ENCODE results near the gene NCK2. TPM values are rescaled to one million over a fixed set of nuclear protein-coding genes. Genes with fewer than 3 reads are reported as not detected.

Gene NCK2
- total and polyA plus RNA-seq, 2 of the 4 experiments (the other 2 are of a cell fraction), result 15.8 to 22.2 TPM

DNA sequence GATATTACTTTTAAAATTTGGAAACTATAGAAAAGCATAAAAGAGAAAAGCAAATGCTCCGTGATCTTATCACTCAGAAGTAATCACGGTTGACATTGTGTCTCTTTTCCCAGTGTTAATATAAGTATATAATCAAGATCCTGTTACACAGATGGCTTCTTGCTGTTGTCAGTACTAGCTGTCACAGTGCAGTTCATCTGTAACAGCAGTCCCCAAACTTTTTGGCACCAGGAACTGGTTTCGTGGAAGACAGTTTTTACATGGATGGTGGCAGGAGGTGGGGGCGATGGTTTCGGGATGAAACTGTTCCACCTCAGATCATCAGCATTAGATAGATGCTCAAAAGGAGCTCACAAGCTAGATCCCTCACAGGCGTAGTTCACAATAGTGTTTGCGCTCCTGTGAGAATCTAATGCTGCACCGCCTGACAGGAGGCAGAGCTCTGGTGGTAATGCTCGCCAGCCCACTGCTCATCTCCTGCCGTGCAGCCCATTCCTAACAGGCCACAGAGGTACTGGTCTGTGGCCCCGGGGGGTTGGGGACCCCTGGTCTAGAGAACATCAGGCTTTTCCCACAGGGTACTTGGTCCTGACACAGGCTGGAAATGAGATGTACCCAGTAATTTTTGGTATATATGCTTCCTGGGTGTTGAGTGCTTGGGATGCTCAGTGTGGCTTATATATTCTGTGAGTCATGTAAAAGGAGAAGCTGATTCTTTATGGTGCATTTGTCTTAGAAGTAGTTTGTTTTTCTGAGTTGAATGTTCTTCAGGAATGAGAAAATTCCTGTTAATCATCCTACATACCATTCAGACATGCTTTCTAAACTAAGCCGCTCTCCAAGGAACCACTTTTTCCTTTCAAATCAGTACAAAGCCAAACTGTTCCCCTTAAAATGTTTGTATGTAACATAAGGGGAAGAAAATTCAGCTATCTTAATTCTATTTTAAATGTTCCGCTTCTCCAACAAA is 121.8 kb downstream of the NCK2 start:
- peak overlapping the region; percentile 40; the same call in 1 of the 2 replicates for H4K91ac ChIP-seq (ENCODE audit: insufficient read depth, low read depth, low read length)
- H3K79me1 ChIP-seq (ENCODE audit: low read depth in 1 of 2, low read length in 2 of 2), result peaks cover 24 to 70% of the 10 kb centered on the region in 2 experiments
- peak overlapping the region; percentile 63 for H2AK9ac ChIP-seq (replicated peaks; ENCODE audit: low read depth, low read length, poor library complexity)
- H3K9me1 ChIP-seq (ENCODE audit: insufficient read depth, low read length), result peaks cover 34% of the 10 kb centered on the region
- no peak overlapping the region for H3K4me3 ChIP-seq (ENCODE audit: insufficient read depth, low read depth, low read length)
- peak overlapping the region; percentile 69; the same call in 1 of the 3 replicates for H2BK15ac ChIP-seq (ENCODE audit: low read depth, low read length)
- peak overlapping the region; percentile 42 for H3K18ac ChIP-seq (ENCODE audit: low read depth, low read length)
- peak overlapping the region; percentile 37 for H2AK5ac ChIP-seq (ENCODE audit: low read depth, low read length)
- H2AFZ ChIP-seq (replicated peaks; ENCODE audit: low read length, poor library complexity), result peak overlapping the region; percentile 55
- H4K5ac ChIP-seq (ENCODE audit: low read depth, low read length), result peak overlapping the region; percentile 62; the same call in 1 of the 2 replicates
- peaks cover 18% of the 10 kb centered on the region for H4K20me1 ChIP-seq (ENCODE audit: insufficient read depth, low read length)
- H3K23ac ChIP-seq (ENCODE audit: low read depth, low read length), result peak overlapping the region; percentile 81
- H2BK20ac ChIP-seq (ENCODE audit: low read depth, low read length), result peak overlapping the region; percentile 89
- in situ Hi-C loops (cut with MboI; ENCODE audit: low sequenced_read_pairs), result no loop called here
- peaks cover 19% of the 10 kb centered on the region for H3K4me1 ChIP-seq (ENCODE audit: control insufficient read depth, insufficient read depth, low read length)
- peak; percentile 89 for ATAC-seq (ENCODE audit: low read depth)
- H3K9me3 ChIP-seq (ENCODE audit: control insufficient read depth, insufficient read depth, low read length), result no peaks in the 10 kb centered on the region
- H3K27me3 ChIP-seq (ENCODE audit: control insufficient read depth, insufficient read depth, low read length), result no peaks in the 10 kb centered on the region
- peak overlapping the region; percentile 90 for H3K4ac ChIP-seq (ENCODE audit: low read depth, low read length)
- DNase-seq, result peak; percentile 80
- peak overlapping the region in 1 of 2 experiments; percentile 68; a peak in 1 of 4 replicates for H4K8ac ChIP-seq (ENCODE audit: low read depth in 2 of 2, low read length in 2 of 2)
- TF ChIP-seq BHLHE40 (IDR thresholded peaks at IDR 0.05; ENCODE audit: low read depth, low read length) (no peak), FOS (IDR thresholded peaks at IDR 0.05; ENCODE audit: low read depth, low read length) (no peak), MXI1 (IDR thresholded peaks at IDR 0.05; ENCODE audit: borderline replicate concordance, low read depth, low read length) (no peak), SMC3 (IDR thresholded peaks at IDR 0.05; ENCODE audit: low read depth, low read length) (no peak), RCOR1 (IDR thresholded peaks at IDR 0.05; ENCODE audit: insufficient replicate concordance, low read length) (no peak), NFE2L2 (IDR thresholded peaks at IDR 0.05; ENCODE audit: low read depth, low read length) (no peak), CHD1 (IDR thresholded peaks at IDR 0.05; ENCODE audit: low read depth, low read length) (no peak), MAFK (IDR thresholded peaks at IDR 0.05; ENCODE audit: low read depth, low read length) (no peak), RFX5 (IDR thresholded peaks at IDR 0.05; ENCODE audit: low read depth, low read length) (no peak), CEBPB (IDR thresholded peaks at IDR 0.05; ENCODE audit: low read depth, low read length) (no peak)
- TF ChIP-seq, protein P1, sequence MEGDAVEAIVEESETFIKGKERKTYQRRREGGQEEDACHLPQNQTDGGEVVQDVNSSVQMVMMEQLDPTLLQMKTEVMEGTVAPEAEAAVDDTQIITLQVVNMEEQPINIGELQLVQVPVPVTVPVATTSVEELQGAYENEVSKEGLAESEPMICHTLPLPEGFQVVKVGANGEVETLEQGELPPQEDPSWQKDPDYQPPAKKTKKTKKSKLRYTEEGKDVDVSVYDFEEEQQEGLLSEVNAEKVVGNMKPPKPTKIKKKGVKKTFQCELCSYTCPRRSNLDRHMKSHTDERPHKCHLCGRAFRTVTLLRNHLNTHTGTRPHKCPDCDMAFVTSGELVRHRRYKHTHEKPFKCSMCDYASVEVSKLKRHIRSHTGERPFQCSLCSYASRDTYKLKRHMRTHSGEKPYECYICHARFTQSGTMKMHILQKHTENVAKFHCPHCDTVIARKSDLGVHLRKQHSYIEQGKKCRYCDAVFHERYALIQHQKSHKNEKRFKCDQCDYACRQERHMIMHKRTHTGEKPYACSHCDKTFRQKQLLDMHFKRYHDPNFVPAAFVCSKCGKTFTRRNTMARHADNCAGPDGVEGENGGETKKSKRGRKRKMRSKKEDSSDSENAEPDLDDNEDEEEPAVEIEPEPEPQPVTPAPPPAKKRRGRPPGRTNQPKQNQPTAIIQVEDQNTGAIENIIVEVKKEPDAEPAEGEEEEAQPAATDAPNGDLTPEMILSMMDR (conservative IDR thresholded peaks at IDR 0.05; ENCODE audit: low read depth, low read length), result no peak
- peak overlapping the region; percentile 76 for H3K27ac ChIP-seq (ENCODE audit: insufficient read depth, low read length)
- intact Hi-C loops (cut with micrococcal nuclease), result loop anchor here (2.0 to 5.0 kb wide), 2 partner anchors 66 to 119 kb away; no protein-coding TSS in a partner anchor
- peak overlapping the region; percentile 90 for H2BK120ac ChIP-seq (ENCODE audit: low read depth, low read length)
- ChIA-PET CTCF (interaction anchor here (0.7 kb wide), 1 partner anchor 281 kb away, joined by 3 read pairs; no protein-coding TSS in a partner anchor), POLR2A (ENCODE audit: unreplicated experiment) (interaction anchor here (0.6 kb wide), 1 partner anchor 120 kb away, joined by 5 read pairs; no protein-coding TSS in a partner anchor)
- no peak overlapping the region for H3K9ac ChIP-seq (ENCODE audit: low read depth, low read length)
- dilution Hi-C loops (cut with HindIII; ENCODE audit: low sequenced_read_pairs, unreplicated experiment), result no loop called here
- peak overlapping the region; percentile 84 for H3K14ac ChIP-seq (replicated peaks; ENCODE audit: low read depth, low read length)
- no peaks in the 10 kb centered on the region for H3K36me3 ChIP-seq (ENCODE audit: control insufficient read depth, insufficient read depth, low read length)
- H3K56ac ChIP-seq (ENCODE audit: extremely low read depth, insufficient read depth, low read length), result no peak overlapping the region
- H3K4me2 ChIP-seq (ENCODE audit: low read depth, low read length), result peak overlapping the region; percentile 60
- WGBS, 2 experiments (ENCODE audit: extremely low coverage in 2 of 2, insufficient read length in 1 of 2), result 73% methylated on average over 3 of the region's 13 CpGs; no CpG with 5 or more reads in 1 of the 2 experiments
- peak overlapping the region; percentile 64 for H2BK5ac ChIP-seq (ENCODE audit: low read depth, low read length, poor library complexity, severe bottlenecking)
- BruUV-seq (replicated peaks), result no TSS peak

All from IMR-90 (cell line).